Endothelial cell of umbilical vein (primary cell): Measurements from ENCODE around the gene UAP1L1.
"Not testable (repeated sequence)": the region's sequence is repeated elsewhere in the genome, so short reads cannot be mapped to it uniquely, and the experiment has no call there.

Experiments
- EZH2 ChIP-seq: IDR thresholded peaks from 2 replicates; pipeline ENCODE4 v1.6.1; 2012; ENCODE audit warnings: borderline replicate concordance, low read depth, mild to moderate bottlenecking, moderate library complexity, low read length, inconsistent platforms; ENCODE audit not compliant: severe bottlenecking
- FOS ChIP-seq: IDR thresholded peaks from 2 replicates; pipeline ENCODE4 v1.6.1; 2011; ENCODE audit warnings: mild to moderate bottlenecking, low read length, moderate library complexity, borderline replicate concordance; ENCODE audit not compliant: insufficient read depth
- GATA2 ChIP-seq: IDR thresholded peaks from 2 replicates; pipeline ENCODE4 v1.7.0; 2011; ENCODE audit warnings: low read depth, mild to moderate bottlenecking, moderate library complexity, mixed read lengths, low read length; ENCODE audit not compliant: insufficient read length, insufficient read depth
- JUN ChIP-seq: IDR thresholded peaks from 2 replicates; pipeline ENCODE4 v1.6.1; 2011; ENCODE audit warnings: borderline replicate concordance, low read depth; ENCODE audit not compliant: insufficient read length, insufficient read depth
- MYC ChIP-seq: IDR thresholded peaks from one replicate; pipeline ENCODE4 v1.6.1; 2011; ENCODE audit warnings: mild to moderate bottlenecking, low read depth, low read length
- POLR2A ChIP-seq: IDR thresholded peaks from 2 replicates; pipeline ENCODE4 v1.6.1; 2012; ENCODE audit warnings: low read depth, mild to moderate bottlenecking, control low read depth, low read length
- POLR2AphosphoS5 ChIP-seq: IDR thresholded peaks from 2 replicates; pipeline ENCODE4 v1.6.1; 2012; ENCODE audit warnings: low read depth, mild to moderate bottlenecking, control low read depth, low read length, moderate library complexity; ENCODE audit not compliant: insufficient read depth
- TF ChIP-seq, protein P1 (sequence below), 2 donors: IDR thresholded peaks; 1 replicate in 1 of 2; 2 replicates in 1 of 2; pipeline ENCODE4 v1.5.1; 2011; ENCODE audit warnings: low read length in 2 of 2, mild to moderate bottlenecking in 2 of 2, moderate library complexity in 2 of 2, control low read depth in 1 of 2, inconsistent platforms in 1 of 2, low read depth in 1 of 2; ENCODE audit not compliant: insufficient read depth in 1 of 2; ENCODE audit errors: extremely low read depth in 1 of 2
- TF ChIP-seq, protein P2 (sequence below): IDR thresholded peaks from 2 replicates; pipeline ENCODE4 v1.6.1; 2011; ENCODE audit not compliant: insufficient read depth, insufficient read length

DNA sequence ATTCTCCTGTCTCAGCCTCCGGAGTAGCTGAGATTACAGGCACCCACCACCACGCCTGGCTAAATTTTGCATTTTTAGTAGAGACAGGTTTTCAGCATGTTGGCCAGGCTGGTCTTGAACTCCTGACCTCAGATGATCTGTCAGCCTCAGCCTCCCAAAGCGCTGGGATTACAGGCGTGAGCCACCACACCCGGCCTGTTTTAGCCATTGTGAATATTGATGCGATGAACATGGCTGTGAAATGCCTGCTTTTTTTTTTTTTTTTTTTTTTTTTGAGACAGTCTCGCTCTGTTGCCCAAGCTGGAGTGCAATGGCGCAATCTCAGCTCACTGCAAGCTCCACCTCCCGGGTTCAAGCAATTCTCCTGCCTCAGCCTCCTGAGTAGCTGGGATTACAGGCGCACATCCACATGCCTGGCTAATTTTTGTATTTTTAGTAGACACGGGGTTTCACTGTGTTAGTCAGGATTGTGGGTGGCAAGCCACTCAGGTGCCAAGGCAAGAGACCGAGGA lies 40.8 kb downstream of the UAP1L1 start:
- TF ChIP-seq, protein P1, sequence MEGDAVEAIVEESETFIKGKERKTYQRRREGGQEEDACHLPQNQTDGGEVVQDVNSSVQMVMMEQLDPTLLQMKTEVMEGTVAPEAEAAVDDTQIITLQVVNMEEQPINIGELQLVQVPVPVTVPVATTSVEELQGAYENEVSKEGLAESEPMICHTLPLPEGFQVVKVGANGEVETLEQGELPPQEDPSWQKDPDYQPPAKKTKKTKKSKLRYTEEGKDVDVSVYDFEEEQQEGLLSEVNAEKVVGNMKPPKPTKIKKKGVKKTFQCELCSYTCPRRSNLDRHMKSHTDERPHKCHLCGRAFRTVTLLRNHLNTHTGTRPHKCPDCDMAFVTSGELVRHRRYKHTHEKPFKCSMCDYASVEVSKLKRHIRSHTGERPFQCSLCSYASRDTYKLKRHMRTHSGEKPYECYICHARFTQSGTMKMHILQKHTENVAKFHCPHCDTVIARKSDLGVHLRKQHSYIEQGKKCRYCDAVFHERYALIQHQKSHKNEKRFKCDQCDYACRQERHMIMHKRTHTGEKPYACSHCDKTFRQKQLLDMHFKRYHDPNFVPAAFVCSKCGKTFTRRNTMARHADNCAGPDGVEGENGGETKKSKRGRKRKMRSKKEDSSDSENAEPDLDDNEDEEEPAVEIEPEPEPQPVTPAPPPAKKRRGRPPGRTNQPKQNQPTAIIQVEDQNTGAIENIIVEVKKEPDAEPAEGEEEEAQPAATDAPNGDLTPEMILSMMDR (IDR thresholded peaks at IDR 0.05; ENCODE audit: extremely low read depth in 1 of 2, insufficient read depth in 1 of 2, low read depth in 1 of 2, low read length in 2 of 2), result not testable (repeated sequence)
- not testable (repeated sequence) for TF ChIP-seq POLR2A, POLR2AphosphoS5, MYC, EZH2, GATA2, FOS, JUN
- TF ChIP-seq, protein P2, sequence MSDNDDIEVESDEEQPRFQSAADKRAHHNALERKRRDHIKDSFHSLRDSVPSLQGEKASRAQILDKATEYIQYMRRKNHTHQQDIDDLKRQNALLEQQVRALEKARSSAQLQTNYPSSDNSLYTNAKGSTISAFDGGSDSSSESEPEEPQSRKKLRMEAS, result not testable (repeated sequence)
